NCI-H2196 (cell line): ENCODE measurements around the gene FAM168A.

Experiments
- DNase-seq: peaks from one replicate; lab custom pipeline; 2025; ENCODE audit not compliant: unreplicated experiment; lab: John Stamatoyannopoulos, UW

The FAM168A gene

DNA sequence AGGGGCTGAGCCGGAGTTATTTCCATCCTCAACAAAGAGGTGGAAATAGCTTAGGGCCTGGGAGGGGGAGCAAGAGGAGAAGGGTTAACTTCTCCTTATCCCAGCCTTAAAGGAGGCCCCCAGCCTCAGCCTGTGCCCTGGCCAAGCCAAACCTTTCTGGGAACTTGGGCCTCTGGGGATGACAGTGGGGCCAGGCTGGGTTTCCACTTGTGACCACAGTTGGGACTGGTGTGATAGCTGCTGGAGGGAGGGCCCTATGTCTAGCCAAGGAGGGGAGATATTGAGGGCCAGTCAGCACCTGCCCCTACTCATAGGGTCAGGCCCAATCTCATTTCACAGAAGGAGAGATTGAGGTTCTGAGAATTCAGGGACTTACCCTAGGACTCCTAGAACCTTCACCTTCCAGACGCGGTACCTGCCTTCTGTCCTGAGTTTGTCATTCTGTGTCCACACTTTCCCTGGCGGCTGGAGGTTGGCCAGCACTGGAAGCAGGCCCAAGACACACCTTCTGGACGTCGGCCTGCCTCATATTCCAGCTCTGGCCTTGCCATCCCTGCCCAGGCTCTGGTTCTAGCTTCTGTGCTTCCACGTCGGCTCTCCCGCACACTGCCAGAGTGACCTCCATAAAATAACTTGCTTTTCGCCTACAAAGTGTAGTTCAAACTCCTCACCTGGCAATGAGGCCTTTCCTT lies 218.6 kb downstream of the FAM168A start:
- DNase-seq = no peak

DNA sequence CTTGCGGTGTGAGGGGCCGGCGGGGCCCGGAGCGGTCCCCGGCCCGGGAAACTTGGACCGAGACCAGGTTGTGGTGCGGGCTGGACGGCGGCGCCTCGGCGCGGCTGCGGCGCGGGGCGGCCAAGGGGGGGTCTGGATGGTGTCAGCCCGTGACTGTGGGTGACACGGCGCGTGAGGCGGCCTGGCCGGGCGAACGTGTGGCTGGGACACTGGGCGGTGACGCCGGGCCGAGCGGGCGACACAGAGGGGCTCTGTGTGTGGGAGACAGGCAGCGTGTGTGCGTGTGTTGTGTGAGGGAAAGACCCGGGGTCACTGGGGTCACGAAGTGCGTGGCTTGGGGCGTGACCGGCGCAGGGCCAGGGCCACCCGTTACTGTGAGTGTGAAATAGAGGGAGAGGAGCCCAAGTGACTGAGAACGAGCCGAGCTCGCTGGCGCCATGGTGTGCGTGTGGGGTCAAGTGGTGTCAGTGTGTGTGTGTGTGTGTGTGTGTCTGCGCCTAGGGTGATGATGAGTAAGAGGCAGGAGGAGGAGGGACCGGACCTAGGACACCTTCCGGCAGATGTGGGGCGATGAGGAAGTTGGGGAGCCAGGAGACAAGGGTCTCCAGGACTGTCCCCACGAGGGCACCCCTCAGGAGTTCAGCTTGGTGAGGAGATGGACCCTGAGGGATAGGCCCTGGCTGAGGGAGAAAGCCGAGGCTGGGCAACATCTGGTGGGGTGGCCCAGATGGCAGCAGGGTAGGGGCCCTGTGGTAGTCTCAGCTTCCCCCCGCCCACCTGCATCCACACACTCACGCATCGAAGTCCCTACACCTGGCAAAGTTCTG lies 220.9 kb downstream of the FAM168A start:
- DNase-seq = peak; percentile 34

GRCh38 chr11:73376160-73376802 lies 221.6 kb downstream of the FAM168A start, which contains the start of gene RELT:
Gene RELT (plus strand): TSS chr11:73376399. CDS start chr11:73389137, 12,738 bp downstream.
- DNase-seq = peak; percentile 94

DNA sequence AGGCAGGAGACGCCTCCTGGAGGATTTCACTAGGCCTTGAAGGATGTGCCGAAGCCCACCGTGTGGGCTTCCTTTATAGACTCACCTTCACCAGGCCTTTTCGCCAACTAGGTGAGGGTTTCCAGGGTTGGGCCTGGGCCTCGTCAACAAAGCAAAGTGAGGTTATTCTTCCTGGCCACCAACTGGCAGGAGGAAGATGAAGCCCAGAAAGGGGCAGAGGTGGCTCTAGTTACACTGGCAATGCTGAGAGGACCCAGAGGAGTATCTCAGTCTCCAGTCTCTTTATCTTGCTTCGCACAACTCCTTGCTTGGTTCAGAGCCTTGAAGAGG lies 222.1 kb downstream of the FAM168A start:
- no peak for DNase-seq

DNA sequence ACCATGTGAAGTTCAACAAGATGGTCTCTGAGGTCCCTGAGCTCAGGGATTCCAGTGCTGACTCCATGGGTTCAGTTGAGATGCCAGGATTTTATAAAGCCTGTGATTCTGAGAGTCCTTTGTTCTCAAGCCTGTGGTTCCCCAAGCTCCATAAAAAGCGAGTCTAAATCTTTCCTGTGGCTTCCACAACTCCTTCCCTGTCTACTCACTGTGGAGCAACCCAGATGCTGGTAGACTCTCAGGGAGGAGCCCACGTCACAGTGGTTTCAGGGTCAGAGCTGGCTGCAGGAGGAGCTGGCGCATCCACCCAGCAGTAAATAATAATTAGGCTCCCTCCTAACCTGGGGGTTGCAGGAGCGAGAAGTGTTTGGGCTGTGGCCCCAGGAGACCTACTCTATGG lies 223.8 kb downstream of the FAM168A start:
- DNase-seq = no peak

- DNase-seq = no peak
These were observed 225.4 kb downstream of the FAM168A start for GRCh38 chr11:73372375-73372993.

DNA sequence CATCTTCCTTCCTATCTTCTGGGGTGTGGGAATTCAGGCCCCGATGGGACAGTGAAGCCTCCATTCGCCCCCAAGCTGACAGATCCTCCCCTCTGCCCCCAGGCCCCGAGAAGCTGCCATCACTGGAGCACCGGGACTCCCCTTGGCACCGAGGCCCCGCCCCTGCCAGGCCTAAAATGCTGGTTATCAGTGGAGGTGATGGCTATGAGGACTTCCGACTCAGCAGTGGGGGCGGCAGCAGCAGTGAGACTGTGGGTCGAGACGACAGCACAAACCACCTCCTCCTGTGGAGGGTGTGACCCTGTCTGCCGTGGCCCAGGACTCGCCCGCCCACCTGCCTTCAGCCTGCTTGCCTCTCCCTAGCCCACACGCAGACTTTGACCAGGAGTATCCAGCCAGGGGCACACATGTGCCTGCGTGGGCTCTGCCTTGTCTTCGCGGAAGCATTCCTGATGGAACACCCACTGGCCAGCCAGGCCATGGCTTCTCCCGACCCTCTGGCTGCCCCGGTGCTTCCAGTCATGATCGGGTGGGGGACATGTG lies 230.4 kb downstream of the FAM168A start:
- no peak for DNase-seq

GRCh38 chr11:73366953-73367352 lies 231.0 kb downstream of the FAM168A start:
- no peak for DNase-seq

GRCh38 chr11:73366265-73366610 lies 231.7 kb downstream of the FAM168A start:
- DNase-seq = no peak

- DNase-seq = no peak
These were observed 232.3 kb downstream of the FAM168A start for GRCh38 chr11:73365352-73366264.

- DNase-seq = no peak
These were observed 234.8 kb downstream of the FAM168A start for GRCh38 chr11:73363147-73363546.

DNA sequence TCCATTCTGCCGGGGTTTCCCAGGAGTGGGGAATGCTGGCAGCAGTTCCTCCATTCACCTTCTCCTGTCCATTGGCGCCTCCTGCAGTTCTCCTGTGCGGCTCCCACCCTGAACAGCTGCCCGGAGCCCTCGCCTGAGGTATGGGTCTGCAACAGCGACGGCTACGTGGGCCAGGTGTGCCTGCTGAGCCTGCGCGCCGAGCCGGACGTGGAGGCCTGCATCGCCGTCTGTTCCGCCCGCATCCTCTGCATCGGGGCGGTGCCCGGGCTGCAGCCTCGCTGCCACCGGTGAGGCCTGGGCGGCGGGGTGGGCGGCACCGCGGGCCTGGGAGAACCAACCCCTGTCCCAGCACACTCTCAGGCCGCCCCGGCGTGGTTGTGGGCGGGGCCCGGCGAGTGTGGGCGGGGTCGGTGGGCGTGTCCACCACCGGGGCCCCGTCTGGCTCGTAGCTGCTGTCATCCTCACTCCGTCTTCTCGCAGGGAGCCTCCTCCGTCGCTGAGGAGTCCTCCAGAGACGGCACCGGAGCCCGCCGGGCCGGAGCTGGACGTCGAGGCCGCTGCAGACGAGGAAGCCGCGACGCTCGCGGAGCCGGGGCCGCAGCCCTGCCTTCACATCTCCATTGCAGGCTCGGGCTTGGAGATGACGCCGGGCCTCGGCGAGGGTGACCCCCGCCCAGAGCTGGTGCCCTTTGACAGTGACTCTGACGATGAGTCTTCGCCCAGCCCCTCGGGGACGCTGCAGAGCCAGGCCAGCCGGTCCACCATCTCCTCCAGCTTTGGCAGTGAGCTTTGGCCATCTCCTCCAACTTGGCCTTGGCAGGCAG lies 235.7 kb downstream of the FAM168A start:
- DNase-seq = no peak

GRCh38 chr11:73360743-73361369 lies 237.1 kb downstream of the FAM168A start:
- DNase-seq = no peak

DNA sequence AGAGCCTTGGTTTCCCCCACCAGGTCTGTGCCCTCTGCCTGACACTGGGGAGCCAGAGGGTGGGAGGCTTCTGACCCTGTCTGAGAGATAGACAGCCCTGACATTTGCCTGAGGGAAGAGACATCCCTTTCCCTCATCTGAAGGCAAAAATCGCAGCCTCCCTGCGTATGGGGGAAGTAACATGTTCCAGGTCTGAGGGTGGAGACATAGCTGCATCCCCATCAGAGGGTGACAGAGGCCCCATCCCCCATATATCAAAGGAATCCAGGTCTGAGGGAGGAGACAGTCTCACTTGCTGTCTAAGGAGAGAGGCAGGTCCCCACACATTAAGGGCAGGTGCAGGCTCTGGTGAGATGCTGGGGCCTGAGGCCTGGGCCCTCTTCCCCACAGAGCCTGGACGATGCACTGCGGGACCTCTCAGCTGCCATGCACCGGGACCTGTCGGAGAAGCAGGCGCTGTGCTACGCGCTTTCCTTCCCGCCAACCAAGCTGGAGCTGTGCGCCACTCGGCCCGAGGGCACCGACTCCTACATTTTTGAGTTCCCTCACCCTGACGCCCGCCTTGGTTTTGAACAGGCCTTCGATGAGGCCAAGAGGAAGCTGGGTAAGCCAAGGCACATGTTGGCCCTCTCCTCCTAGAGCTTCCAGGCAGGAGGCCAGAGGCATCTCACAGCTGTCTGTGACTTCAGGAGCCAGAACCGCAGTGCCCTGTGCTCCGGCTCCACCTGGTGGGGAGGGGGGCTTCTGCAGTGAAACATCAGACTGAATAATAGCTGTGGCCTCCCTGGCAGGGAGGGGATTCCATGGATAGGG lies 237.8 kb downstream of the FAM168A start:
- DNase-seq = peak; percentile 58

DNA sequence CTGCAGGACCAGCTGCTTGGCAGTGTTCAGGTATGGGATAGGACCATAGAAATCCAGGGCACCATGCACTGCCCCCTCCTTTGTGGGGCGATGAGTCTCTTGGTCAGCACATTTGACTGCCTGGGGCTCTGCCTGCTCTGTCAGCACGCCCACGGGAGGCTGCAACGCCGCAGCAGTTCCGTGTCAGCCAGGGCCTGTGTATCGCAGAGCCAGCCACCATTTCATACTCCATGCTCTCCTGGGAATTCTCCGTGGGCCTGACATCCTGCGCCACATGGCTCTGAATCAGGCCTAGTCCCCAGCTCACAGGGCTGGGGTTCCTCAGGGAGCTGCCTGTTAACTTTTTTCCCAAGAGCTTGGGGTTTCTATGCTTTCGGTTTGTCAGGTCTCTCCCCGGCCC lies 238.6 kb downstream of the FAM168A start:
- DNase-seq = no peak

DNA sequence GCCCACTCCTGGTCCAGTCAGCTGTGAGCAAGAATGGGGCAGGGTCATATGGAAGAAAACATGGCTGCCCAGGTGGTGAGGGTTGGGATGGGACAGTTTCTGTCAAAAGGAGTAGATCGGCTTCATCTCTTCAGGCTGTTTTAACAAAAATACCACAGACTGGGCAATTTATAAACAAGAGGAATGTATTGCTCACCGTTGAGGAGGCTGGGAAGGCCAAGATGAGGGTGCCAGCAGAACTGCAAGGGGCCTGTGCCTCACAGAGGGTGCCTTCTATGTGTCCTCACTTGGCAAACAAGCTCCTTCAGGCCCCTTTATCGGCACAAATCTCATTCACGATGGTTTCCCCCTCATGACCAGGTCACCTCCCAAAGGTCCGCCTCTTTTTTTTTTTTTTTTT lies 239.8 kb downstream of the FAM168A start:
- DNase-seq = no peak

DNA sequence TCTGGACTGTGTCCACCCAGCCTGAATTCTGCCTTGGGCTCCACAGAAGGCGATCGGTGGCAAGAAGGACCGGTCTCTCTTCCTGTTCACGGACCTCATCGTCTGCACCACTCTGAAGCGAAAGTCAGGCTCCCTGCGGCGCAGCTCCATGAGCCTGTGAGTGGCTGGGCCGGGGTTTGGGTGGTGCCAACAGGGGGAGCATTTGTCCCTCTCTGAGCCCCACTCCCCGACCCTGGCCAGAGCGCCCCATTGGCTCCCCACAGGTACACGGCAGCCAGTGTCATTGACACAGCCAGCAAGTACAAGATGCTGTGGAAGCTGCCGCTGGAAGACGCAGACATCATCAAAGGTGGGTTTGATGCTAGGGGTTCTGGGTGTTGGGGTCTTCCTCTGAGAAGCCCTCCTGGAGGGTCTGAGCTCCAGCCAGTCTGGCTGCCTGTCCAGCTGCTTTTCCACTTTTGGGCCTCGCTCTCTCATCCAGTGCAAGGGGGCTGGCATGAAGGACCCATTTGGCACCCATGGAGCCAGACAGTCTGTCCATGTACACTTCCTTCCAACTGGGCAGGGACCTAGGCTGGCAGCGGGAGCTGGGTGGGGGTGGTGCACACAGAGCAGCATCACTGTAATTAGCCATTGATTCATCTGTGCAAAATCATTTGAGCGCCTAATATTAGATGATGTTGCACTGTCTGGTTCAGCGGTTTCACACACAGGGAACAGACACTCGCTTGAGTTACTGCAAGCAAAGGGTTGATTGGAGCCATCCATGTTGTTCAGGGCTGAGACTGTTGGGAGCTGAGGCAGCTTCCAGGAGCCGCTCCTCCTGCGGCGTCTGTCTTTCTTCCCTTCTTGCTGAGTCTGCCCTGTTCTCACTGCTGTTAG lies 240.7 kb downstream of the FAM168A start:
- no peak for DNase-seq
